Measurements from ENCODE around the gene WDR70.

WDR70 gene

GRCh38 chr5:37553720-37554404, 174.7 kb downstream of the WDR70 start (continued):
- TF ChIP-seq PATZ1 (CRISPR knock-in tag; IDR thresholded peaks at IDR 0.05; ENCODE audit: borderline replicate concordance) (no peak), CSDC2 (CRISPR knock-in tag; IDR thresholded peaks at IDR 0.05) (no peak), POU6F1 (CRISPR knock-in tag; IDR thresholded peaks at IDR 0.05; ENCODE audit: borderline replicate concordance, low read depth) (no peak), ZNF565 (CRISPR knock-in tag; conservative IDR thresholded peaks at IDR 0.05; ENCODE audit: low read depth) (no peak), ESRRG (CRISPR knock-in tag; IDR thresholded peaks at IDR 0.05) (no peak), GLIS3 (CRISPR knock-in tag; IDR thresholded peaks at IDR 0.05) (no peak)

- no peak for ATAC-seq
- TF ChIP-seq ZNF70 (CRISPR knock-in tag; IDR thresholded peaks at IDR 0.05) (no peak), TOX (CRISPR knock-in tag; IDR thresholded peaks at IDR 0.05; ENCODE audit: borderline replicate concordance) (no peak), ARNTL (CRISPR knock-in tag; IDR thresholded peaks at IDR 0.05; ENCODE audit: borderline replicate concordance, low read depth) (no peak), ZNF8 (CRISPR knock-in tag; IDR thresholded peaks at IDR 0.05) (no peak), PATZ1 (CRISPR knock-in tag; IDR thresholded peaks at IDR 0.05; ENCODE audit: borderline replicate concordance) (no peak), ZFP30 (CRISPR knock-in tag; IDR thresholded peaks at IDR 0.05) (no peak), ISL1 (CRISPR knock-in tag; IDR thresholded peaks at IDR 0.05) (no peak), RARB (CRISPR knock-in tag; IDR thresholded peaks at IDR 0.05) (no peak)
Observed at GRCh38 chr5:37554405-37554739, 175.3 kb downstream of the WDR70 start.

GRCh38 chr5:37554938-37555337, 175.8 kb downstream of the WDR70 start:
- no peak for ATAC-seq
- no peak for TF ChIP-seq TSHZ2 (CRISPR knock-in tag; IDR thresholded peaks at IDR 0.05)
- no peak for TF ChIP-seq BACH2 (CRISPR knock-in tag; IDR thresholded peaks at IDR 0.05; ENCODE audit: borderline replicate concordance)

- ATAC-seq = no peak
Observed at GRCh38 chr5:37557734-37558293, 178.7 kb downstream of the WDR70 start.

More at GRCh38 chr5:37557734-37558293, 178.7 kb downstream of the WDR70 start:
- no peak for TF ChIP-seq ISL1 (CRISPR knock-in tag; IDR thresholded peaks at IDR 0.05)
- TF ChIP-seq ZNF70 (CRISPR knock-in tag; IDR thresholded peaks at IDR 0.05) = no peak
- no peak for TF ChIP-seq POU6F1 (CRISPR knock-in tag; IDR thresholded peaks at IDR 0.05; ENCODE audit: borderline replicate concordance, low read depth)
- no peak for TF ChIP-seq ZNF565 (CRISPR knock-in tag; conservative IDR thresholded peaks at IDR 0.05; ENCODE audit: low read depth)
- no peak for TF ChIP-seq SNAI2 (CRISPR knock-in tag; IDR thresholded peaks at IDR 0.05)
- no peak for TF ChIP-seq CREB5 (CRISPR knock-in tag; IDR thresholded peaks at IDR 0.05; ENCODE audit: low read depth)
- TF ChIP-seq BACH2 (CRISPR knock-in tag; IDR thresholded peaks at IDR 0.05; ENCODE audit: borderline replicate concordance) = no peak
- no peak for TF ChIP-seq CSDC2 (CRISPR knock-in tag; IDR thresholded peaks at IDR 0.05)
- no peak for TF ChIP-seq TSHZ2 (CRISPR knock-in tag; IDR thresholded peaks at IDR 0.05)
- TF ChIP-seq ZNF8 (CRISPR knock-in tag; IDR thresholded peaks at IDR 0.05) = no peak
